Mucosa of descending colon (tissue), 3 donors: Measurements from ENCODE around the gene SPATA3. TPM values are rescaled to one million over a fixed set of nuclear protein-coding genes. Genes with fewer than 3 reads are reported as not detected.

ENCODE experiments used
- ATAC-seq: fragments of 200-7000 bp; cut with Tn5 transposase; one replicate; pipeline ENCODE4 v1.9.1; 2020; ENCODE audit warnings: mild to moderate bottlenecking, moderate library complexity
- DNase-seq, 3 donors: peaks; one replicate each; pipeline ENCODE4 v3.0.0-alpha.2; 2020
- H3K36me3 ChIP-seq: fragments of 200-600 bp; one replicate; pipeline ENCODE4 v1.8.0; 2021; ENCODE audit warnings: low read depth, mild to moderate bottlenecking
- H3K4me1 ChIP-seq: fragments of 200-600 bp; one replicate; pipeline ENCODE4 v1.8.0; 2021; ENCODE audit warnings: low read depth, mild to moderate bottlenecking
- H3K4me3 ChIP-seq: fragments of 200-600 bp; one replicate; pipeline ENCODE4 v1.8.0; 2021; ENCODE audit warnings: mild to moderate bottlenecking
- H3K9me3 ChIP-seq: fragments of 200-600 bp; one replicate; pipeline ENCODE4 v1.8.0; 2021; ENCODE audit warnings: mild to moderate bottlenecking
- intact Hi-C, 2 donors: fragments of 100-400 bp; cut with DNase I in 1 of 2; cut with micrococcal nuclease in 1 of 2; formaldehyde crosslinking; loops; one replicate each; pipeline versions ENCODE4 v1.11.0 to v1.11.1; 2022; cut with DNase I, micrococcal nuclease
- total RNA-seq, 3 donors: library from RNA; stranded (reverse); fragmentation: NEBNext Ultra II Directional in 2 of 3; extraction: Animal tissue kit (Norgen Biotek cat#: 25700) in 2 of 3; gene quantifications; one replicate each; pipeline versions ENCODE4 v1.2.1 to v1.2.4, GENCODE V29; 2021 to 2023
- TF ChIP-seq, protein P1 (sequence below): fragments of 200-600 bp; IDR thresholded peaks from one replicate; pipeline ENCODE4 v1.8.0; 2022; ENCODE audit warnings: antibody characterized with exemption, mild to moderate bottlenecking
- donor health status: DM: no; HTN: no; CAD: no; lungs with moderate emphysema.
- donor health status: DM: no; HTN: no; CAD: no.
- donor health status: DM: no; HTN: yes; CAD: no.

Gene SPATA3
- total RNA-seq, 3 donors from 2014 or later, result not detected

GRCh38 chr2:231038483-231039293 lies 42.8 kb downstream of the SPATA3 start:
- no peak overlapping the region for H3K4me3 ChIP-seq
- peaks cover 15% of the 10 kb centered on the region for H3K4me1 ChIP-seq
- ATAC-seq, result no peak

DNA sequence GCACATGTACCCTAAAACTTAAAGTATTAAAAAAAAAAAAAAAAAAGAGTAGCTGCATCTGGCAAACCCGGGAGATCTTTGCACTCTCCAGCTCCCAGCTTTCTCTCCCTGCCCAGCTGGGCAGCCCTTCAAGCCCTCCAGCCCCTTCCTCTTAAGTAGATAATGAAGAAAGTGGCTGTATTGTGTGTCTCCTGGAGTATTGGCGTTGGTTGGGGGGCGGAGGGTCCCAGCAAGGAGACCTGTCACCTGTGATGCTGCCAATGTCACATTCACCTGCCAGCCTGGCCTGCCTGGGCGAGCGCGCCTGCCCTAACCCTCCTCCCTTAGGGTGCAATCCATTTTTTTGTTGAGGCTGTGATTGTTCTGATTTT lies 43.4 kb downstream of the SPATA3 start:
- Histone ChIP-seq H3K36me3 (no peaks in the 10 kb centered on the region), H3K9me3 (no peaks in the 10 kb centered on the region), H3K4me3 (no peak overlapping the region), H3K4me1 (peaks cover 9% of the 10 kb centered on the region)
- DNase-seq (no peak), ATAC-seq (no peak)
- TF ChIP-seq, protein P1, sequence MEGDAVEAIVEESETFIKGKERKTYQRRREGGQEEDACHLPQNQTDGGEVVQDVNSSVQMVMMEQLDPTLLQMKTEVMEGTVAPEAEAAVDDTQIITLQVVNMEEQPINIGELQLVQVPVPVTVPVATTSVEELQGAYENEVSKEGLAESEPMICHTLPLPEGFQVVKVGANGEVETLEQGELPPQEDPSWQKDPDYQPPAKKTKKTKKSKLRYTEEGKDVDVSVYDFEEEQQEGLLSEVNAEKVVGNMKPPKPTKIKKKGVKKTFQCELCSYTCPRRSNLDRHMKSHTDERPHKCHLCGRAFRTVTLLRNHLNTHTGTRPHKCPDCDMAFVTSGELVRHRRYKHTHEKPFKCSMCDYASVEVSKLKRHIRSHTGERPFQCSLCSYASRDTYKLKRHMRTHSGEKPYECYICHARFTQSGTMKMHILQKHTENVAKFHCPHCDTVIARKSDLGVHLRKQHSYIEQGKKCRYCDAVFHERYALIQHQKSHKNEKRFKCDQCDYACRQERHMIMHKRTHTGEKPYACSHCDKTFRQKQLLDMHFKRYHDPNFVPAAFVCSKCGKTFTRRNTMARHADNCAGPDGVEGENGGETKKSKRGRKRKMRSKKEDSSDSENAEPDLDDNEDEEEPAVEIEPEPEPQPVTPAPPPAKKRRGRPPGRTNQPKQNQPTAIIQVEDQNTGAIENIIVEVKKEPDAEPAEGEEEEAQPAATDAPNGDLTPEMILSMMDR, result no peak
- intact Hi-C loops, result no loop called here

More at GRCh38 chr2:231038483-231039293, 42.8 kb downstream of the SPATA3 start:
- Histone ChIP-seq H3K36me3 (no peaks in the 10 kb centered on the region), H3K9me3 (no peaks in the 10 kb centered on the region)
- TF ChIP-seq, protein P1, result no peak
- intact Hi-C loops, result no loop called here
- DNase-seq, result no peak

GRCh38 chr2:231039821-231040364 lies 44.0 kb downstream of the SPATA3 start:
- intact Hi-C loops, result no loop called here
- peak in 1 of 3 donors; percentile 25 for DNase-seq
- Histone ChIP-seq H3K4me3 (no peak overlapping the region), H3K4me1 (peaks cover 4% of the 10 kb centered on the region), H3K36me3 (no peaks in the 10 kb centered on the region), H3K9me3 (no peaks in the 10 kb centered on the region)
- TF ChIP-seq, protein P1, result no peak
- peak; percentile 62 for ATAC-seq

- no peaks in the 10 kb centered on the region for H3K9me3 ChIP-seq
- ATAC-seq (no peak), DNase-seq (no peak)
- H3K4me3 ChIP-seq, result no peak overlapping the region
- peaks cover 4% of the 10 kb centered on the region for H3K4me1 ChIP-seq
- no peaks in the 10 kb centered on the region for H3K36me3 ChIP-seq
- TF ChIP-seq, protein P1, result no peak
- intact Hi-C loops, result no loop called here
Observed at GRCh38 chr2:231041061-231041689, 45.3 kb downstream of the SPATA3 start.

DNA sequence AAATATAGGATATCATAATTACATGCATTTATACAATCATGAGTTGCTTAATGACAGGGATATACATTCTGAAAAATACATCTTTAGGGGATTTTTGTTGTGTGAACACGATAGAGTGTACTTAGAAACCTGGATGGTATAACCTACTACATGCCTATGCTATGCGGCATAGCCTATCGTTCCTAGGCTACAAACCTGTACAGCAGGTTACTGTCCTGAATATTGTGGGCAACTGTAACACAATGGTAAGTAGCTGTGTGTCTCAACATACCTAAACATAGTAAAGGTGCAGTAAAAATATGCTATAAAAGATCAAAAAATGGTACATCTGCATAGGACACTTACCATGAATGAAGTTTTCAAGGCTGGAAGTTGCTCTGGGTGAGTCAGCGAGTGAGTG lies 47.9 kb downstream of the SPATA3 start:
- no peak for DNase-seq
- no peaks in the 10 kb centered on the region for H3K9me3 ChIP-seq
- H3K4me1 ChIP-seq, result peaks cover 8% of the 10 kb centered on the region
- ATAC-seq, result no peak
- intact Hi-C loops, result no loop called here
- no peak overlapping the region for H3K4me3 ChIP-seq
- TF ChIP-seq, protein P1, result no peak
- no peaks in the 10 kb centered on the region for H3K36me3 ChIP-seq
